CD14-positive monocyte (primary cell): ENCODE measurements around the gene KRTAP10-6. TPM values are rescaled to one million over a fixed set of nuclear protein-coding genes. Genes with fewer than 3 reads are reported as not detected.

Experiments
- DNase-seq, 3 donors: peaks; one replicate each; pipeline ENCODE4 v3.0.0-alpha.2; 2011 to 2022
- H2AFZ ChIP-seq: 2 replicates; pipeline ENCODE4 v1.6.0; 2012; ENCODE audit warnings: mild to moderate bottlenecking, low read depth, low read length, inconsistent platforms; ENCODE audit not compliant: insufficient read depth, poor library complexity, severe bottlenecking
- H3K27ac ChIP-seq, 2 donors: 1 replicate in 1 of 2; 2 replicates in 1 of 2; pipeline ENCODE4 v1.5.1; 2012 to 2013; ENCODE audit warnings: low read length in 2 of 2, control low read depth in 1 of 2, inconsistent platforms in 1 of 2, low read depth in 1 of 2, mild to moderate bottlenecking in 1 of 2
- H3K27me3 ChIP-seq, 2 donors: one replicate each; pipeline versions ENCODE4 v1.6.0 to v1.6.1; 2011 to 2013; ENCODE audit warnings: low read length in 2 of 2; ENCODE audit not compliant: control insufficient read depth in 2 of 2, insufficient read depth in 2 of 2
- H3K36me3 ChIP-seq, 2 donors: replicated peaks in 1 of 2; 1 replicate in 1 of 2; 2 replicates in 1 of 2; pipeline versions ENCODE4 v1.5.1 to v1.6.1; 2012 to 2013; ENCODE audit warnings: low read length in 2 of 2, control low read depth in 1 of 2, inconsistent platforms in 1 of 2, mild to moderate bottlenecking in 1 of 2; ENCODE audit not compliant: insufficient read depth in 2 of 2, control insufficient read depth in 1 of 2
- H3K4me1 ChIP-seq, 2 donors: 1 replicate in 1 of 2; 2 replicates in 1 of 2; pipeline versions ENCODE4 v1.5.1 to v1.6.1; 2012 to 2013; ENCODE audit warnings: low read length in 2 of 2, control low read depth in 1 of 2, inconsistent platforms in 1 of 2, mild to moderate bottlenecking in 1 of 2, moderate library complexity in 1 of 2; ENCODE audit not compliant: insufficient read depth in 2 of 2, control insufficient read depth in 1 of 2
- H3K4me2 ChIP-seq: replicated peaks from 2 replicates; pipeline ENCODE3; 2012; ENCODE audit warnings: low read length, moderate library complexity, mild to moderate bottlenecking; ENCODE audit not compliant: poor library complexity, severe bottlenecking; ENCODE audit errors: extremely low read depth
- H3K4me3 ChIP-seq, 3 experiments: fragments of 200-600 bp in 1 of 3; sonication (generic) in 1 of 3; replicated peaks in 1 of 3; 1 replicate in 2 of 3; 2 replicates in 1 of 3; pipeline ENCODE4 v1.5.1; 2011 to 2013; ENCODE audit warnings: low read length in 3 of 3, mild to moderate bottlenecking in 3 of 3, control low read depth in 2 of 3, low read depth in 2 of 3, inconsistent platforms in 1 of 3, moderate library complexity in 1 of 3
- H3K79me2 ChIP-seq: 2 replicates; pipeline ENCODE4 v1.6.0; 2012; ENCODE audit warnings: mild to moderate bottlenecking, control low read depth, inconsistent platforms, low read length, moderate library complexity; ENCODE audit not compliant: insufficient read depth
- H3K9ac ChIP-seq: 2 replicates; pipeline ENCODE4 v1.6.0; 2017; ENCODE audit warnings: low read length, mild to moderate bottlenecking; ENCODE audit not compliant: insufficient read depth, poor library complexity, severe bottlenecking
- H3K9me3 ChIP-seq, 2 donors: replicated peaks in 1 of 2; 1 replicate in 1 of 2; 2 replicates in 1 of 2; pipeline versions ENCODE4 v1.5.1 to v1.6.1; 2012 to 2013; ENCODE audit warnings: low read length in 2 of 2, control low read depth in 1 of 2; ENCODE audit not compliant: control insufficient read depth in 1 of 2, insufficient read depth in 1 of 2
- H4K20me1 ChIP-seq: 2 replicates; pipeline ENCODE4 v1.6.0; 2012; ENCODE audit warnings: mild to moderate bottlenecking, low read length, control low read depth, moderate library complexity; ENCODE audit not compliant: insufficient read depth
- H3K27ac Mint-ChIP-seq, 7 donors: one replicate each; pipeline ENCODE4 v1.8.0; 2020; ENCODE audit warnings: mild to moderate bottlenecking in 7 of 7, mixed read lengths in 7 of 7, moderate library complexity in 6 of 7, inconsistent platforms in 2 of 7
- H3K27me3 Mint-ChIP-seq, 3 donors: one replicate each; pipeline ENCODE4 v1.8.0; 2021 to 2022; ENCODE audit warnings: low read depth in 3 of 3, mild to moderate bottlenecking in 3 of 3, mixed read lengths in 3 of 3, moderate library complexity in 3 of 3, inconsistent platforms in 1 of 3
- H3K36me3 Mint-ChIP-seq, 2 donors: one replicate each; pipeline ENCODE4 v1.8.0; 2020; ENCODE audit warnings: mixed read lengths in 2 of 2, inconsistent platforms in 1 of 2, mild to moderate bottlenecking in 1 of 2
- H3K4me1 Mint-ChIP-seq: one replicate; pipeline ENCODE4 v1.8.0; 2020; ENCODE audit warnings: mild to moderate bottlenecking, mixed read lengths
- H3K4me3 Mint-ChIP-seq, 2 donors: one replicate each; pipeline ENCODE4 v1.8.0; 2020; ENCODE audit warnings: mild to moderate bottlenecking in 2 of 2, mixed read lengths in 2 of 2, moderate library complexity in 1 of 2
- H3K9me3 Mint-ChIP-seq, 7 donors: one replicate each; pipeline ENCODE4 v1.8.0; 2020 to 2022; ENCODE audit warnings: mixed read lengths in 7 of 7, mild to moderate bottlenecking in 6 of 7, moderate library complexity in 6 of 7, inconsistent platforms in 2 of 7
- CTCF ChIP-seq: fragments of 200-600 bp; IDR thresholded peaks from one replicate; pipeline ENCODE4 v1.8.0; 2022; ENCODE audit warnings: antibody characterized with exemption, mild to moderate bottlenecking
- WGBS: methylation state at CpG from one replicate; pipeline ENCODE4 v1.1.5; 2013; ENCODE audit warnings: missing lambda C conversion rate; ENCODE audit not compliant: insufficient coverage; 5-methylcytosine and 5-hydroxymethylcytosine counted together
- intact Hi-C, 2 donors: fragments of 100-400 bp; cut with micrococcal nuclease; formaldehyde crosslinking; loops; one replicate each; pipeline versions ENCODE4 v1.15.0 to v1.15.1; 2023
- polyA plus RNA-seq, 3 donors: library from polyadenylated mRNA; depleted of rRNA in 1 of 3; unstranded in 2 of 3; stranded (reverse) in 1 of 3; fragments of 300-500 nt in 2 of 3; fragments of >200 nt in 1 of 3; fragmentation: Illumina TruSeq in 2 of 3; gene quantifications; 1 replicate in 2 of 3; 2 replicates in 1 of 3; pipeline ENCODE4 v1.2.3, GENCODE V29; 2012 to 2021

KRTAP10-6 gene
- polyA plus RNA-seq, 3 donors, result not detected

- H2AFZ ChIP-seq, result no peak overlapping the region
- DNase-seq, result no peak
- H3K9ac ChIP-seq, result no peak overlapping the region
- Mint-ChIP-seq H3K27ac (no peak overlapping the region), H3K4me1 (no peaks in the 10 kb centered on the region), H3K4me3 (no peak overlapping the region), H3K27me3 (peaks cover 25 to 53% (median 31%) of the 10 kb centered on the region in 3 donors), H3K36me3 (no peaks in the 10 kb centered on the region), H3K9me3 (peaks cover 14 to 25% (median 21%) of the 10 kb centered on the region in 7 donors)
- no peaks in the 10 kb centered on the region for H3K36me3 ChIP-seq
- no peaks in the 10 kb centered on the region for H4K20me1 ChIP-seq
- no peaks in the 10 kb centered on the region for H3K4me1 ChIP-seq
- WGBS, result 86% methylated on average over 25 of the region's 25 CpGs
- no peak overlapping the region for H3K4me3 ChIP-seq
- no peak for TF ChIP-seq CTCF
- H3K9me3 ChIP-seq, result peaks cover 11 to 13% of the 10 kb centered on the region in 2 donors
- H3K79me2 ChIP-seq, result no peaks in the 10 kb centered on the region
- H3K27me3 ChIP-seq, result peaks cover 2 to 16% of the 10 kb centered on the region in 2 donors
- no peak overlapping the region for H3K27ac ChIP-seq
- intact Hi-C loops, result no loop called here
- H3K4me2 ChIP-seq, result no peak overlapping the region
Measured at GRCh38 chr21:44549525-44550211, 42.6 kb downstream of the KRTAP10-6 start.

GRCh38 chr21:44548922-44549321 is 43.4 kb downstream of the KRTAP10-6 start:
- peak overlapping the region in 2 of 7 donors; percentile 4 to 42 for H3K27ac Mint-ChIP-seq
- peaks cover 16 to 25% (median 21%) of the 10 kb centered on the region in 7 donors for H3K9me3 Mint-ChIP-seq
- Histone ChIP-seq H3K9ac (no peak overlapping the region), H3K4me3 (no peak overlapping the region), H3K4me2 (no peak overlapping the region), H3K36me3 (no peaks in the 10 kb centered on the region), H3K9me3 (peaks cover 11 to 13% of the 10 kb centered on the region in 2 donors), H4K20me1 (no peaks in the 10 kb centered on the region), H2AFZ (no peak overlapping the region), H3K4me1 (no peaks in the 10 kb centered on the region), H3K27me3 (peaks cover 2 to 16% of the 10 kb centered on the region in 2 donors), H3K27ac (no peak overlapping the region), H3K79me2 (no peaks in the 10 kb centered on the region)
- 61% methylated on average over 13 of the region's 14 CpGs for WGBS
- peaks cover 25 to 51% (median 28%) of the 10 kb centered on the region in 3 donors for H3K27me3 Mint-ChIP-seq
- intact Hi-C loops, result no loop called here
- no peaks in the 10 kb centered on the region for H3K4me1 Mint-ChIP-seq
- H3K4me3 Mint-ChIP-seq, result no peak overlapping the region
- TF ChIP-seq CTCF, result no peak
- no peaks in the 10 kb centered on the region for H3K36me3 Mint-ChIP-seq
- DNase-seq, result no peak
